Measurements from ENCODE around the gene CNKSR3.

CNKSR3 gene

GRCh38 chr6:154428897-154429296 is 81.6 kb downstream of the CNKSR3 start:
- DNase-seq, result no peak

- no peak for DNase-seq
Observed at GRCh38 chr6:154427446-154427845, 83.0 kb downstream of the CNKSR3 start.

- no peak for DNase-seq
Observed at GRCh38 chr6:154426997-154427396, 83.5 kb downstream of the CNKSR3 start.

GRCh38 chr6:154425034-154425433 is 85.5 kb downstream of the CNKSR3 start:
- DNase-seq, result no peak

- DNase-seq, result no peak
Observed at GRCh38 chr6:154414021-154414813, 96.3 kb downstream of the CNKSR3 start.

GRCh38 chr6:154412106-154412820 is 98.2 kb downstream of the CNKSR3 start:
- no peak for DNase-seq

- DNase-seq, result no peak
Observed at GRCh38 chr6:154411076-154411475, 99.4 kb downstream of the CNKSR3 start.

- peak in 6 of 56 donors; percentile 7 to 36 (median 20) for DNase-seq
Observed at GRCh38 chr6:154410619-154411072, 99.8 kb downstream of the CNKSR3 start.

- peak in 15 of 56 donors; percentile 1 to 45 (median 20) for DNase-seq
Observed at GRCh38 chr6:154408891-154409500, 101.5 kb downstream of the CNKSR3 start.

GRCh38 chr6:154407440-154407839 is 103.0 kb downstream of the CNKSR3 start:
- no peak for DNase-seq

GRCh38 chr6:154406869-154407268 is 103.6 kb downstream of the CNKSR3 start:
- DNase-seq, result no peak

GRCh38 chr6:154406301-154406700 is 104.2 kb downstream of the CNKSR3 start:
- DNase-seq, result no peak

- DNase-seq, result no peak
Observed at GRCh38 chr6:154404791-154405400, 105.6 kb downstream of the CNKSR3 start.

GRCh38 chr6:154403788-154404187 is 106.7 kb downstream of the CNKSR3 start:
- peak in 4 of 56 donors; percentile 1 to 19 (median 7) for DNase-seq

- DNase-seq, result no peak
Observed at GRCh38 chr6:154402081-154402780, 108.3 kb downstream of the CNKSR3 start.

- peak in 10 of 56 donors; percentile 11 to 37 (median 27) for DNase-seq
Observed at GRCh38 chr6:154399097-154399496, 111.4 kb downstream of the CNKSR3 start.

- DNase-seq, result no peak
Observed at GRCh38 chr6:154397491-154398195, 112.8 kb downstream of the CNKSR3 start.

GRCh38 chr6:154395878-154396277 is 114.6 kb downstream of the CNKSR3 start:
- no peak for DNase-seq

GRCh38 chr6:154395316-154395715 is 115.2 kb downstream of the CNKSR3 start:
- DNase-seq, result no peak

GRCh38 chr6:154394571-154394970 is 115.9 kb downstream of the CNKSR3 start:
- no peak for DNase-seq

Measured in amygdala (tissue), 56 donors.